ENCODE measurements around the gene FAM131B. TPM values are rescaled to one million over a fixed set of nuclear protein-coding genes. Genes with fewer than 3 reads are reported as not detected.

The FAM131B gene
- total and polyA plus RNA-seq, 2 of the 8 experiments (the other 6 are each of a cell fraction or from before 2014, with no cell fraction given): 23.1 to 38.2 TPM

DNA sequence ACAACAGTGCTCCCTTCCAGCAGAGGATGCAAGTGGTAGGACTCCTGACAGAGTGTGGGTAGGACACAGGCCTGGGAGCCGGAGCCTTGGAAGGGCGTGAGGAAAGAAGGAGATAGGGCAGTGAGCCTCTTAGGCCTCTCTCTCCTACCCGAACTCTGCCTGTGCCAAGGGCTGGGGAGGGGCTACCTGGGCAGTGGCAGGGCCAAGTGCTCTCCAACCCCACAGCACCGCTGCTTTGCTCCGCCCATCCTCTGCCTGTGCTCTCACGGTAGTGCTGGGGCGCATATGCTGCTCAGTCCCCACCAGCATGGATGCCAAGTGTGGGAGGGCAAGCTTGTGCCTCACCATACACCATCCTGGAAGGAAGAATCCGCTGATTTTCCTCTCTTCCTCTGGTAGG, 7.5 kb downstream of the FAM131B start:
- Histone ChIP-seq H3K4me2 (ENCODE audit: insufficient read depth in 1 of 2, low read depth in 2 of 2, low read length in 2 of 2) (no peak overlapping the region), H3K79me1 (ENCODE audit: low read depth, low read length) (no peaks in the 10 kb centered on the region), H2BK20ac (ENCODE audit: low read length) (no peak overlapping the region), H2AFZ (ENCODE audit: low read length) (no peak overlapping the region), H3K4ac (replicated peaks; ENCODE audit: insufficient read length, low read depth, low read length) (no peak overlapping the region), H4K5ac (ENCODE audit: insufficient read length, low read depth, low read length) (no peak overlapping the region), H3K18ac (ENCODE audit: extremely low read depth, low read length) (no peak overlapping the region), H3K27ac (ENCODE audit: low read depth, low read length) (no peak overlapping the region), H3K9ac (replicated peaks in 1 of 4; ENCODE audit: extremely low read depth in 1 of 4, low read depth in 3 of 4, low read length in 3 of 4) (no peak overlapping the region), H2BK120ac (replicated peaks; ENCODE audit: low read depth, low read length) (no peak overlapping the region), H2BK5ac (ENCODE audit: low read depth, low read length) (no peak overlapping the region), H4K20me1 (replicated peaks in 1 of 2; ENCODE audit: control insufficient read depth in 1 of 2, insufficient read depth in 2 of 2, low read length in 2 of 2) (no peaks in the 10 kb centered on the region), H3K9me3 (ENCODE audit: insufficient read depth in 2 of 2, low read depth in 1 of 2, low read length in 1 of 2) (no peaks in the 10 kb centered on the region), H3K27me3 (replicated peaks in 1 of 4; ENCODE audit: control insufficient read depth in 3 of 4, extremely low read depth in 1 of 4, insufficient read depth in 3 of 4, low read length in 3 of 4) (no peaks in the 10 kb centered on the region), H4K8ac (ENCODE audit: extremely low read depth, insufficient read depth, low read length) (no peak overlapping the region; the same call in 1 of the 2 replicates), H3K79me2 (ENCODE audit: control insufficient read depth in 1 of 2, insufficient read depth in 2 of 2, low read length in 2 of 2) (no peaks in the 10 kb centered on the region), H4K91ac (replicated peaks; ENCODE audit: insufficient read length, low read length) (no peak overlapping the region), H2BK12ac (ENCODE audit: low read depth, low read length) (no peak overlapping the region), H3K36me3 (ENCODE audit: control insufficient read depth in 2 of 4, insufficient read depth in 4 of 4, low read length in 3 of 4) (peaks cover 2 to 35% (median 16%) of the 10 kb centered on the region in 4 experiments; a peak in 6 of 8 replicates), H3K23me2 (ENCODE audit: low read depth, low read length) (no peaks in the 10 kb centered on the region), H2BK15ac (ENCODE audit: low read length) (no peak overlapping the region), H3K4me1 (replicated peaks in 1 of 4; ENCODE audit: control insufficient read depth in 3 of 4, insufficient read depth in 4 of 4, low read length in 3 of 4) (peaks cover 0 to 8% (median 2%) of the 10 kb centered on the region in 4 experiments; a peak in 2 of 7 replicates), H3K4me3 (ENCODE audit: extremely low read depth in 1 of 4, insufficient read depth in 2 of 4, low read depth in 3 of 4, low read length in 4 of 4) (no peak overlapping the region), H3K56ac (replicated peaks; ENCODE audit: insufficient read length, low read depth, low read length) (no peak overlapping the region), H3K14ac (ENCODE audit: insufficient read length) (no peak overlapping the region), H2AK5ac (ENCODE audit: low read depth, low read length) (no peak overlapping the region), H3K23ac (ENCODE audit: insufficient read length) (no peak overlapping the region)
- POLR2A ChIA-PET (ENCODE audit: partially characterized antibody): interaction anchor here (0.7 to 5.5 kb wide), 9 partner anchors 16 to 57 kb away, joined by 3 to 39 read pairs (median 3); no protein-coding TSS in a partner anchor
- 82% methylated on average over 8 of the region's 8 CpGs; no CpG with 5 or more reads in 1 of the 2 experiments for WGBS, 2 experiments (ENCODE audit: extremely low coverage in 1 of 2, insufficient coverage in 1 of 2, insufficient read length in 1 of 2, insufficient replicate concordance in 2 of 2, low coverage in 1 of 2, low lambda C conversion rate in 2 of 2, missing lambda C conversion rate in 1 of 2)
- DNase-seq (ENCODE audit: low read depth in 1 of 2, low spot score in 2 of 2) (no peak), FAIRE-seq (no peak)
- CTCF ChIA-PET (ENCODE audit: partially characterized antibody): interaction anchor here (0.8 to 7.1 kb wide), 15 partner anchors 8 to 107 kb away, joined by 3 to 43 read pairs (median 5); partner anchors contain the start of gene CLCN1
- TF ChIP-seq TBP (IDR thresholded peaks at IDR 0.05; ENCODE audit: low read depth, low read length) (no peak), POU5F1 (IDR thresholded peaks at IDR 0.05; ENCODE audit: low read depth, low read length) (no peak), BACH1 (IDR thresholded peaks at IDR 0.05; ENCODE audit: low read length) (no peak), BRCA1 (IDR thresholded peaks at IDR 0.05; ENCODE audit: low read depth, low read length) (no peak), NANOG (IDR thresholded peaks at IDR 0.05; ENCODE audit: insufficient read depth, low read depth, low read length, poor library complexity, severe bottlenecking) (no peak), KDM4A (IDR thresholded peaks at IDR 0.05; ENCODE audit: low read depth, low read length, severe bottlenecking) (no peak), SP4 (IDR thresholded peaks at IDR 0.05; ENCODE audit: low read length) (no peak), HDAC6 (IDR thresholded peaks at IDR 0.05; ENCODE audit: low read depth, low read length) (no peak), EP300 (IDR thresholded peaks at IDR 0.05; ENCODE audit: borderline replicate concordance in 1 of 2, low read depth in 2 of 2, low read length in 2 of 2) (no peak), ZNF274 (IDR thresholded peaks at IDR 0.05; ENCODE audit: borderline replicate concordance, extremely low read depth, low read length) (no peak)
- TF ChIP-seq, protein P1, sequence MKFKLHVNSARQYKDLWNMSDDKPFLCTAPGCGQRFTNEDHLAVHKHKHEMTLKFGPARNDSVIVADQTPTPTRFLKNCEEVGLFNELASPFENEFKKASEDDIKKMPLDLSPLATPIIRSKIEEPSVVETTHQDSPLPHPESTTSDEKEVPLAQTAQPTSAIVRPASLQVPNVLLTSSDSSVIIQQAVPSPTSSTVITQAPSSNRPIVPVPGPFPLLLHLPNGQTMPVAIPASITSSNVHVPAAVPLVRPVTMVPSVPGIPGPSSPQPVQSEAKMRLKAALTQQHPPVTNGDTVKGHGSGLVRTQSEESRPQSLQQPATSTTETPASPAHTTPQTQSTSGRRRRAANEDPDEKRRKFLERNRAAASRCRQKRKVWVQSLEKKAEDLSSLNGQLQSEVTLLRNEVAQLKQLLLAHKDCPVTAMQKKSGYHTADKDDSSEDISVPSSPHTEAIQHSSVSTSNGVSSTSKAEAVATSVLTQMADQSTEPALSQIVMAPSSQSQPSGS (IDR thresholded peaks at IDR 0.05; ENCODE audit: low read length): no peak
- TF ChIP-seq, protein P2, sequence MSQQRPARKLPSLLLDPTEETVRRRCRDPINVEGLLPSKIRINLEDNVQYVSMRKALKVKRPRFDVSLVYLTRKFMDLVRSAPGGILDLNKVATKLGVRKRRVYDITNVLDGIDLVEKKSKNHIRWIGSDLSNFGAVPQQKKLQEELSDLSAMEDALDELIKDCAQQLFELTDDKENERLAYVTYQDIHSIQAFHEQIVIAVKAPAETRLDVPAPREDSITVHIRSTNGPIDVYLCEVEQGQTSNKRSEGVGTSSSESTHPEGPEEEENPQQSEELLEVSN (IDR thresholded peaks at IDR 0.05): no peak
